IPS-15b (cell line): ENCODE data around the gene ARHGAP28.
"Not testable (repeated sequence)": the region's sequence is repeated elsewhere in the genome, so short reads cannot be mapped to it uniquely, and the experiment has no call there.

Experiments
- H3K27me3 ChIP-seq: one replicate; pipeline ENCODE4 v1.6.1; 2013; ENCODE audit warnings: low read length; ENCODE audit not compliant: control insufficient read depth, insufficient read depth
- H3K36me3 ChIP-seq: one replicate; pipeline ENCODE4 v1.6.1; 2013; ENCODE audit warnings: low read length; ENCODE audit not compliant: control insufficient read depth, insufficient read depth
- H3K4me1 ChIP-seq: one replicate; pipeline ENCODE4 v1.6.1; 2013; ENCODE audit warnings: mild to moderate bottlenecking, low read length; ENCODE audit not compliant: control insufficient read depth, insufficient read depth
- H3K4me3 ChIP-seq: one replicate; pipeline ENCODE4 v1.5.1; 2013; ENCODE audit warnings: low read depth, low read length
- H3K9ac ChIP-seq: one replicate; pipeline ENCODE4 v1.6.1; 2013; ENCODE audit warnings: low read depth, mild to moderate bottlenecking, low read length
- H3K9me3 ChIP-seq: one replicate; pipeline ENCODE4 v1.6.1; 2013; ENCODE audit warnings: mild to moderate bottlenecking, low read length; ENCODE audit not compliant: control insufficient read depth, insufficient read depth

ARHGAP28 gene

DNA sequence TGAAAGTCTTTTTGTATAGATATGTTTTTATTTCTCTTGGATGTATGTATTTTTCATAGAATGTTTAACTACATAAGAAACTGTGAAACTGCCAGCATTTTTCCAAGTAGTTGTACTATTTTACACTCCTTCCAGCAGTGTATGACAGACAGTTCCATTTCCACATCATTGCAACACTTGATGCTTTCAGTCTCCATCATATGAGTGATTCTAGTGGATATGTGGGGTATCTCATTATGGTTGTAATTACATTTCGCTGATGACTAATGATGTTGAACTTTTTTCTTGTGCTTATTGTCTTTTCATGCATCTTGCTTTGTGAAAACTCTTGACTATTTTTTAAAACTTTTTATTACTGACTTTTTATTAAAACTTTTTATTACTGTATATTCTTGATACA, 101.4 kb downstream of the ARHGAP28 start:
- H3K27me3 ChIP-seq, result no peaks in the 10 kb centered on the region
- no peaks in the 10 kb centered on the region for H3K9me3 ChIP-seq
- H3K4me1 ChIP-seq, result no peaks in the 10 kb centered on the region
- no peak overlapping the region for H3K9ac ChIP-seq
- no peaks in the 10 kb centered on the region for H3K36me3 ChIP-seq
- H3K4me3 ChIP-seq, result no peak overlapping the region

DNA sequence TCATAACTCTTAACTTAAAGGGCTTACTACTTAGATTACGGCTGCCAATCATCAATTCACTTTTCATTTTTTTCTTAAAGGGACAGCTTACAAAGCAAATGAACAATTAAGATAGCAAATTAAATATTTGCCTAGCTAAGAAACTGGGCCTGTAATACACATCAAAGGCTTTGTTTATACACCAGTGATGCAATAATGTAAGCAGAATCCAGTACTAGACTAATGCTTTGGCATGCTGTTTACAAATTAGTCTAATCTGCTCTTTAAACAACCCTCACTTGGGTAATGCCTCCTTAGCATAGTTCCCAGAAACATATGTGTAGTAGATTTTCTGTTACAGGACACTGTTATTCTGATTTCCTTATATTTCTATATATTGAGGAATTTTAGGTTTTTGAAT, 105.8 kb downstream of the ARHGAP28 start:
- Histone ChIP-seq H3K4me1 (no peaks in the 10 kb centered on the region), H3K27me3 (no peaks in the 10 kb centered on the region), H3K9ac (no peak overlapping the region), H3K4me3 (no peak overlapping the region), H3K9me3 (no peaks in the 10 kb centered on the region), H3K36me3 (no peaks in the 10 kb centered on the region)

DNA sequence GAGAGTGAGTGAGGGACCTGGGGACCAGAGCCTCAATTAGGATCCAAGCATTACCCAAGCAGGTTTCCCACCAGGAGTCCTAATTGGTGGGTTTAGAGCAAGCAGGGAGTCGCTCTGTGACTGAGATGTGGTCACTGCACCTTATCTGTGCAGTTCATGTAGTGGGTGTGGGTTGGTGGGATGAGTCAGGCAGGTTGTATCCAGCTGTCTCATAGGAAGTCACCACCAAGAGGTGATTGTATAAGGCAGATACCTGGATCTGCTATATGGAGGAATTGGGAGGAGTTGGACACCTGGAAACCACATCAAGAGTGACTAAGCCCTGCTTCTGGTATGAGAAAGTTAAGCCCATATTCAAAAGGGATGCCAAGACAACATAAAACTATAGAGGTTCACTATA, 106.8 kb downstream of the ARHGAP28 start:
- no peaks in the 10 kb centered on the region for H3K36me3 ChIP-seq
- H3K9me3 ChIP-seq, result no peaks in the 10 kb centered on the region
- no peak overlapping the region for H3K4me3 ChIP-seq
- no peaks in the 10 kb centered on the region for H3K4me1 ChIP-seq
- no peak overlapping the region for H3K9ac ChIP-seq
- no peaks in the 10 kb centered on the region for H3K27me3 ChIP-seq

DNA sequence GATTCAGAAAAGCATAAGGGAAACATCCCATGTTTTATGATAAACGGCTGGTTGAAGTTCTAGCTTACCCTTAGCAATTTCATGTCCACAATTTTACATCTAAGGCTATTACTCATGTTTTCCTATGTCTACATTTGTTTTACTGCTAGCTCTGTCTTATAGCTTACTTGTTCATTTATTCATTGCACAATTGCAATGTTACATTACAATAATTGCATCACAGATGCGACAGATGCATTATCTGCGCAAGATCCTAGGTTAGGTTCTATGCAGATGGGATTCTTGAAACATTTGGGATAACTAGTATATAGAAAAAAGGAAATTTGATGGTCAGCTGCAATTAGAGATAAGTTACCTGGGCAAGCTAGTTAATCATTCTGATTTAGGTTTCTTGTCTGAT, 108.4 kb downstream of the ARHGAP28 start:
- Histone ChIP-seq H3K4me3 (no peak overlapping the region), H3K9me3 (no peaks in the 10 kb centered on the region), H3K27me3 (no peaks in the 10 kb centered on the region), H3K36me3 (no peaks in the 10 kb centered on the region), H3K9ac (no peak overlapping the region), H3K4me1 (peaks cover 6% of the 10 kb centered on the region)

DNA sequence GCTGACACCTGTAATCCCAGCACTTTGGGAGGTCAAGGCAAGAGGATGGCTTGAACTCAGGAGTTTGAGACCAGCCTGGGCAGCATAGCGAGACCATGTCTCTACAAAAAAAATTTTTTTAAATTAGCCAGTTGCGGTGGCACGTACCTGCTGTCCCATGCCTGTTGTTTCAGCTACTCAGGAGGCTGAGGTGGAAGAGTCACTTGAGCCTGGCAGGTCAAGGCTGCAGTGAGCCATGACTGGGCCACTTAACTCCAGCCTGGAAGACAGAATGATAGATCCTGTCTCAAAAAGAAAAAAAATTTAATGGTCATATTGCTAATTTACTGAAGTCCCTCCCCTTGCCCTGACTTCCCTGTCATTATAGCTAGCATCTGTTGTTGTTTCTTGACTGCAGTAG, 112.6 kb downstream of the ARHGAP28 start:
- no peaks in the 10 kb centered on the region for H3K9me3 ChIP-seq
- H3K27me3 ChIP-seq, result no peaks in the 10 kb centered on the region
- no peaks in the 10 kb centered on the region for H3K36me3 ChIP-seq
- no peak overlapping the region for H3K4me3 ChIP-seq
- peaks cover 6% of the 10 kb centered on the region for H3K4me1 ChIP-seq
- H3K9ac ChIP-seq, result no peak overlapping the region

DNA sequence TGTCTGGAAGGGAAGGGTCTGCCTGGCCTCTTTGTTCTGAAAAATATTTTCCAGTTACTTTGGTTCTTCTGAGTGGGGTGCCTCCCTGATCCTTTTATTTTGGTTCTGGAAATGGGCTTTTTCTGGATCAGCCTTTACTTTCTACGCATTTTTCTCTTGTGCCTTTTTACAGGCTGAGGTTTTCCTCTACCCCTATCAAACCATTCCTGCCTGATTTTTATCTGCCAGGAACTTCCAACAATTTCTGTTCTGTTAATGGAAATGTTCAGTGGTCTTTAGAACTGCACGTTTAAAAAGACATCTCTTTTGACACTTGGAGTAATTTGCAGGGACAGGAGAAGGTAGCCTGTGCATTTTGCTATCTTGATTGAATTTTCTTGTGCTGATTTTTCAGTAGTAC, 113.8 kb downstream of the ARHGAP28 start:
- no peaks in the 10 kb centered on the region for H3K27me3 ChIP-seq
- H3K4me3 ChIP-seq, result no peak overlapping the region
- peaks cover 6% of the 10 kb centered on the region for H3K4me1 ChIP-seq
- H3K9me3 ChIP-seq, result no peaks in the 10 kb centered on the region
- no peaks in the 10 kb centered on the region for H3K36me3 ChIP-seq
- no peak overlapping the region for H3K9ac ChIP-seq

DNA sequence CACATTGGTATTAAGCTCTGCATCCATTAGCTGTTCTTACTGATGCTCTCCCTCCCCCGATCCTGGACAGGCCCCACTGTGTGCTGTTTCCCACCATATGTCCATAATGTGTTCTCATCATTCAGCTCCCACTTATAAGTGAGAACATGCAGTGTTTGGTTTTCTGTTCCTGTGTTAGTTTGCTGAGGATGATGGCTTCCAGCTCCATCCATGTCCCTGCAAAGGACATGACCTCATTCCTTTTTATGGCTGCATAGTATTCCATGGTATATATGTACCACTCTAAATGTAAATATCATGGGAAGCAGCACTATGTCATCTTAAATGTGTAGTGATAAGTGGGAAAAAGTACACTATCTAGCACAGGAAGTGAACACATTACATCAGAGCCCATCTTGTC, 116.0 kb downstream of the ARHGAP28 start:
- H3K4me1 ChIP-seq, H3K27me3 ChIP-seq, H3K9me3 ChIP-seq, H3K4me3 ChIP-seq, H3K9ac ChIP-seq, H3K36me3 ChIP-seq: not testable (repeated sequence)

DNA sequence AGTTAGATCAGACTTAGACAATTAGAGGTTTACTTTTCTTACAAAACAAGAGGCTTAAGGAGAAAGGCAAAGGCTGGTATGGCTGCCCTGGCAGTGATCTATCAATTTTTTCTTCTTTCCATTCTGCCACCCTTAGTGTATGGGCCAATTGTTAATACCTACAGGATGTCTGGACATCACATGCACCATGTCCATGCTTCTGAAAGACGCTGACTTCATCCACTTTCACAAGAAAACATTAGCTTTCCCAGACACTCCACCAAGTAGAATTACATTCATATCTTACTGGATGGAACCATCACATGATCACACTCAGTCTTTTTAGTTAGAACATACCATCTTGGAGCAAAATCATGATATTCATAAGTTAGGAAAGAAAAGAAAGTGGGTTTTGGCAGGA, 120.9 kb downstream of the ARHGAP28 start:
- no peak overlapping the region for H3K4me3 ChIP-seq
- H3K36me3 ChIP-seq, result no peaks in the 10 kb centered on the region
- no peaks in the 10 kb centered on the region for H3K27me3 ChIP-seq
- H3K4me1 ChIP-seq, result no peaks in the 10 kb centered on the region
- no peak overlapping the region for H3K9ac ChIP-seq
- H3K9me3 ChIP-seq, result no peaks in the 10 kb centered on the region

DNA sequence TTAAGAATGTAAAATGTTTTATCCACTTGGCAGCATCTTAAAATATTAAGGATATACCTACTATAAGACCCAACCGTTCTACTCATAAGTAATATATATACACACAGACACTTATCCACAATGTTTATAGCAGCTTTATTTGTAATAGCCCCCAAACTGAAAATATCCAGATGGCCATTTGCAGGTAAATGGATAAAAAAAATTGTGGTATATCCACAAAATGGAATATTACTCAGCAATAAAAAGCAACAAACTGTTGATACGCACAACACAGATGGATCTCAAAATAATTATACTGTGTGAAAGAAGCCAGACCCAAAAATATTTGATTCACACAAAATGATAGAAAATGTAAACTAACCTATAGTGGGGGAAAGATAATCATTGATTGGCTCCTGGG, 122.0 kb downstream of the ARHGAP28 start:
- no peak overlapping the region for H3K4me3 ChIP-seq
- H3K4me1 ChIP-seq, result no peaks in the 10 kb centered on the region
- H3K27me3 ChIP-seq, result no peaks in the 10 kb centered on the region
- H3K9me3 ChIP-seq, result no peaks in the 10 kb centered on the region
- H3K9ac ChIP-seq, result no peak overlapping the region
- no peaks in the 10 kb centered on the region for H3K36me3 ChIP-seq

DNA sequence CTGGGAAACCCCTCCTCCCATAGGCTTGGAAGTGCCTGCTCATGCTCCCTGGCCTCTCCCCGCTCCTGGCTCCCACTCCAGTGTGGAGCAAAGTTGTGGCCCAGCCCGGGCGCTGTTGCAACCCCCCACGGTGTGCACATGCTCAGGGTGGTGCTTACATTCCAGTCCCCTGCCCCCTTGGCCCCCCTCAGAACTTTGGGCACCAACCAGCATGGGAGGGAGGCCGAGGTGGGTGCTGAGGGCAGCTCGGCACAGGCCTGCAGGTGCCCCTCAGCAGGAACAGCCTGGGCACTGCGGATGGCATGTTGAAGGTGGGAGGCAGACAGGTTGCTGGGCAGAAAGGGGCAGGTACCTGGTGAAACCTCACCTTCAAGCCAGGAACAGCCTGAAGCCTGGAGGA, 125.3 kb downstream of the ARHGAP28 start:
- Histone ChIP-seq H3K36me3 (no peaks in the 10 kb centered on the region), H3K4me3 (no peak overlapping the region), H3K4me1 (no peaks in the 10 kb centered on the region), H3K27me3 (no peaks in the 10 kb centered on the region), H3K9ac (no peak overlapping the region), H3K9me3 (no peaks in the 10 kb centered on the region)

DNA sequence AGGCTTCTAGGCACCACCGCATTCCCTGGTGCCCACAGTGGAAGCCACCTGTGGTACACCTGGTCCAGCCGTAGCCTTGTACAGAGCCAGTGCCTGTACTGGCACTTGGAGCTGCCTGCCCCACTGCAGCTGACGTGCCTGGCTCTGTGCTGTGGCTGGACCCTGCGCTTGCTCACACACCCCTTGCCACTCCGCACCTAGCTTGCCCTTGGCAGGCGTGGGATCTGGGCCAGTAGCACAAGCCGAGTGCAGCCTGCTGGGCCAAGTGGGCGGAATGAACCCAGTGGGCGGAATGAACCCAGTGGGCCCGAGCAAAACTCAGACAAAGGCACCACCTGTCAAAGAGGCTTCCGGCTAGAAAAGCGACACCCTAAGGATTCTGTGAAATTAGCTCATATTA, 126.3 kb downstream of the ARHGAP28 start:
- H3K4me3 ChIP-seq, result no peak overlapping the region
- no peaks in the 10 kb centered on the region for H3K36me3 ChIP-seq
- H3K4me1 ChIP-seq, result peaks cover 2% of the 10 kb centered on the region
- no peak overlapping the region for H3K9ac ChIP-seq
- no peaks in the 10 kb centered on the region for H3K27me3 ChIP-seq
- no peaks in the 10 kb centered on the region for H3K9me3 ChIP-seq

DNA sequence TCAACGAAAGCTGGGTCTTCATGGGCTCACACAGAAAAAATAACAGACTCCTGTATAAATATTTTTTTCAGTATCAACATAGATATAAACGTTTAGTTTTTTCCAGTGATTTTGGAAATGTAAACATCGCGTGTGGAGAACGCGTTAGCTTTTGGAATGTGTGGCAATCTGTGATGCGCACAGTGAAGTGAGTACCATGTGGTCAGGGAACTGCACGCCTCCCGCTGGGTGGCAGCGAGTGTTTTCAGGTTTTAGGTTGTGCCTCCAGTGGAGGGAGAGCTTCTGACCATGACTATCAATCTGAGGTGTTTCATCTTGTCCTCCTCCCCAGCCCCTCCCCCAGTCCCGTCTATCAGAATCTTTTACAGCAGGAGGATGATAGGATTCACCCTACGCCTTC, 127.8 kb downstream of the ARHGAP28 start:
- H3K9ac ChIP-seq, result no peak overlapping the region
- H3K27me3 ChIP-seq, result no peaks in the 10 kb centered on the region
- peaks cover 8% of the 10 kb centered on the region for H3K4me1 ChIP-seq
- H3K36me3 ChIP-seq, result no peaks in the 10 kb centered on the region
- no peak overlapping the region for H3K4me3 ChIP-seq
- H3K9me3 ChIP-seq, result no peaks in the 10 kb centered on the region
